Measurements from ENCODE around the gene OTX2.

Gene OTX2

DNA sequence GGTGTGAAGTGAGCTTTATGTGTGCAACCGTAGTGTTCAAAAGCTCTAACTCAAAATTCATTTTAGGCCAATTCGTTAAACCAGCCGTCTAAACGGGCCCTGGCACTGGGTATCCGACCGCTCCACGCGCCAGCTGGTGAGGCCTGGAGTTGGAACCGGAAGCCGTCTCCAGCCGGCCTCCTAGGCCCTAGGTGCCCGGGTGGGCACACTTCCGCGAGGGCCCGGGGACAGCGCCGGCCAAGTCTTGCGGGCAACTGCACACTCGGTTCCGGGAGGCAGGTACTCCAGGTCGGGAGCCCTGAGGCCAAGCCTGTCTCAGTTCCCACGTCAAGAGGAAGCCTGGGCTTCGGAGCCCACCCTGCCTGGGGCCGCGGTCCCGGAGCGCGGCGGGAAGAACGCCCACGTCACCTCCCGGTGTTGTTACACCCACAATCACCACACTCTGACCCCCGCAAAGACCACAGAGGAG lies 16.2 kb downstream of the OTX2 start:
- Histone ChIP-seq H3K9me3 (ENCODE audit: control insufficient read depth in 2 of 2, low read length in 2 of 2) (peaks cover 0 to 3% of the 10 kb centered on the region in 2 donors), H3K27me3 (ENCODE audit: control insufficient read depth in 1 of 2, insufficient read depth in 2 of 2, low read length in 2 of 2) (peaks cover 47 to 60% of the 10 kb centered on the region in 2 donors), H3K4me3 (ENCODE audit: low read length in 2 of 2) (no peak overlapping the region), H3K27ac (ENCODE audit: low read length) (no peak overlapping the region), H3K4me1 (ENCODE audit: control insufficient read depth, insufficient read depth, low read length) (peaks cover 11% of the 10 kb centered on the region), H3K36me3 (ENCODE audit: control insufficient read depth in 2 of 2, insufficient read depth in 2 of 2, low read length in 2 of 2) (no peaks in the 10 kb centered on the region), H3K9ac (ENCODE audit: low read length in 2 of 2) (no peak overlapping the region)

DNA sequence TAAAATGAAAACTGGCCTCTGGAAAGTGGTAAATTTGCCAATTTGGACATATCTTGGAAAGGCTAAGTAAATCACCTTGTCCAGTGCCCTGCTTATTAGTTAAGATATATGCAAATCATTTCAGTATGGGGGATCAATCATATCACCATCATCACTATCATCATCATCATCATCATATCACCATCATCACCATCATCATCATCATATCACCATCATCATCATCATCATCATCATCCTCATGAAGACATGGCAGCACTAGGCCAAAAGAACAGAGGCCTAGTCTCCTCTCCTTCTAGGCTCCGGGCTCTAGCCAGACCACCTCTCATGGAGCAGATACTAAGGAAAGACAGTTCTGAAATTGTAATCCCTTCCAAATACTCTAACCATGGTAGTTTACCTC lies 20.3 kb downstream of the OTX2 start:
- no peak overlapping the region for H3K9ac ChIP-seq (ENCODE audit: low read length in 2 of 2)
- peaks cover 11 to 19% of the 10 kb centered on the region in 2 donors for H3K27me3 ChIP-seq (ENCODE audit: control insufficient read depth in 1 of 2, insufficient read depth in 2 of 2, low read length in 2 of 2)
- H3K4me3 ChIP-seq (ENCODE audit: low read length in 2 of 2) = no peak overlapping the region
- no peaks in the 10 kb centered on the region for H3K36me3 ChIP-seq (ENCODE audit: control insufficient read depth in 2 of 2, insufficient read depth in 2 of 2, low read length in 2 of 2)
- H3K9me3 ChIP-seq (ENCODE audit: control insufficient read depth in 2 of 2, low read length in 2 of 2) = no peaks in the 10 kb centered on the region
- H3K4me1 ChIP-seq (ENCODE audit: control insufficient read depth, insufficient read depth, low read length) = no peaks in the 10 kb centered on the region
- no peak overlapping the region for H3K27ac ChIP-seq (ENCODE audit: low read length)

DNA sequence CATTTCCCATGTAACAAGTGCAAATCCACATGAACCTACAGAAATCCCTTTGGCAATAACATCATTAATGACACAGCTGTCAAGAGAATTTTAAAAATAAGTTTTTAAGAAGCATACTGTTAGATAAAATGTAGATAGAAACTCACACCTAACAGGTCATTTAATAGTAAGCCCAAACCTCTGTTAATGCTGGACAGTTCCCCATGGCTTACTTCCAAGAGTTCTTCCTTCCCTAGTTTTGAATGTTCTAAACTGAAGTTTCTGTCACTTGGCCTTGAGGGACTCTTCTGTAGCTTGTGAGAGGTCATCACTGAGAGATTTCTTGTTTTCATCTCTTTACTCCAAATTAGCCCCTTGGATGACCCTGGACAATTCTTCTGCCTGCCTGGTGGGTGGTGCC lies 22.7 kb downstream of the OTX2 start:
- no peak overlapping the region for H3K27ac ChIP-seq (ENCODE audit: low read length)
- H3K4me3 ChIP-seq (ENCODE audit: low read length in 2 of 2) = no peak overlapping the region
- H3K27me3 ChIP-seq (ENCODE audit: control insufficient read depth in 1 of 2, insufficient read depth in 2 of 2, low read length in 2 of 2) = peaks cover 0 to 3% of the 10 kb centered on the region in 2 donors
- no peaks in the 10 kb centered on the region for H3K4me1 ChIP-seq (ENCODE audit: control insufficient read depth, insufficient read depth, low read length)
- H3K36me3 ChIP-seq (ENCODE audit: control insufficient read depth in 2 of 2, insufficient read depth in 2 of 2, low read length in 2 of 2) = no peaks in the 10 kb centered on the region
- H3K9me3 ChIP-seq (ENCODE audit: control insufficient read depth in 2 of 2, low read length in 2 of 2) = no peaks in the 10 kb centered on the region
- H3K9ac ChIP-seq (ENCODE audit: low read length in 2 of 2) = no peak overlapping the region

DNA sequence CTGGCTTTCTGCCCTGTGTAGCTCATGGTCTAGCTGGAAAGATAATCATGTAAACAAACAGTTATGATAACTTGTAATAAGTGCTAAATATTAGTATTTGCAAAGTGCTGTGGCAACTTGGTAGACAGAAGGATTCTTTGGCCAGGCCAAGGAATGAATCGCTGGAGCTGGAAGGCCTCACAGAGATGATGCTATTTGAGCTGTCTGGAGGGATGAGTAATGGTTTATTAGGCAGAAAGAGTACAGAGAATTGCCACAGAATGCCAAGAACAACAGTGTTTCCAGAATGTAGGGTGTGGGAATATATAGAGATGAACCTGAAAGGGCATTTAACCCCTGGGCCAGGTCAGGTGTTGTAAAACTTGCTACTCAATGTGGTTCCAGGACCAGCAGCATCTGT lies 27.6 kb downstream of the OTX2 start:
- H3K9ac ChIP-seq (ENCODE audit: low read length in 2 of 2) = no peak overlapping the region
- peaks cover 0 to 3% of the 10 kb centered on the region in 2 donors for H3K27me3 ChIP-seq (ENCODE audit: control insufficient read depth in 1 of 2, insufficient read depth in 2 of 2, low read length in 2 of 2)
- no peak overlapping the region for H3K4me3 ChIP-seq (ENCODE audit: low read length in 2 of 2)
- H3K27ac ChIP-seq (ENCODE audit: low read length) = no peak overlapping the region
- no peaks in the 10 kb centered on the region for H3K9me3 ChIP-seq (ENCODE audit: control insufficient read depth in 2 of 2, low read length in 2 of 2)
- no peaks in the 10 kb centered on the region for H3K36me3 ChIP-seq (ENCODE audit: control insufficient read depth in 2 of 2, insufficient read depth in 2 of 2, low read length in 2 of 2)
- no peaks in the 10 kb centered on the region for H3K4me1 ChIP-seq (ENCODE audit: control insufficient read depth, insufficient read depth, low read length)

DNA sequence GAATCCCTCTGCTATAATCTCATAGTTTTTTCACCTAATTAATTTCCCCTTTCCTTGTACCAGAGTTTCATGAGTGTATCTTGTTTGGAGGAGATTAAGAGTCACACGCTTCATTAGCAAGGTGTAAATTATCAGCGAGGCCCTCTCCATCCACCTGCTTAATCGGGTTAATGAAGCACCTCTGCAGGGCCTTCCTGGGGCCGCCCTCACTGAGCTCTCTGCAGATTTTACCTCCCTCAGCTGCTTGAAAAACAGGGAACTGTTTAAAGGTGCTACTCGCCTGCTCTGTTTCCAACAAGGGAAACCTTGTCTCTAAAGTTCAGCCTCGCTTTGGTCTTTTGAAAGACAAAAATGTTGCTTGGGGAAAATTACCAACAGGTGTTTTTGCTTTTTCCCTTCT lies 35.8 kb downstream of the OTX2 start:
- Histone ChIP-seq H3K4me1 (ENCODE audit: control insufficient read depth, insufficient read depth, low read length) (peaks cover 2% of the 10 kb centered on the region), H3K9ac (ENCODE audit: low read length in 2 of 2) (no peak overlapping the region), H3K36me3 (ENCODE audit: control insufficient read depth in 2 of 2, insufficient read depth in 2 of 2, low read length in 2 of 2) (no peaks in the 10 kb centered on the region)

DNA sequence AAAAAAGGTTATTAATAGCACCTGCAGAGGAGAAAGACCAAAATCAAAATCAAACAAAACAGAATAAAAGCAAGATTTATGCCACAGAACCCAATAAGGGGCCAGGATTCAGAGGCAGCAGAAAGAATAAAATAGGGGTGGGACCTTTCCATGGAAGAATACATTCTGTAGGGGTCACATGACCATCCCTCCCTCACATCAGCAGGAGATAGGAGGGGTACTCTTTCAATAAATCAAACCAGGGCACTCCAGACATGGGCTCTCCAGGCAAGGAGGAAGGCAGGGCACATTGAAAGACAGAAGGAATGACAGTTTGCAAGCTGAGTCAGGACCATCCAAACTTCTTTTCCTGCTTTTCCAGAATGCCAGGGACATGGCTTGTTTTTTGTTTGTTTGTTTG lies 39.8 kb downstream of the OTX2 start:
- Histone ChIP-seq H3K9ac (ENCODE audit: low read length in 2 of 2) (no peak overlapping the region), H3K36me3 (ENCODE audit: control insufficient read depth in 2 of 2, insufficient read depth in 2 of 2, low read length in 2 of 2) (no peaks in the 10 kb centered on the region), H3K27ac (ENCODE audit: low read length) (no peak overlapping the region), H3K9me3 (ENCODE audit: control insufficient read depth in 2 of 2, low read length in 2 of 2) (peaks cover 0 to 3% of the 10 kb centered on the region in 2 donors), H3K4me3 (ENCODE audit: low read length in 2 of 2) (no peak overlapping the region), H3K27me3 (ENCODE audit: control insufficient read depth in 1 of 2, insufficient read depth in 2 of 2, low read length in 2 of 2) (no peaks in the 10 kb centered on the region), H3K4me1 (ENCODE audit: control insufficient read depth, insufficient read depth, low read length) (peaks cover 2% of the 10 kb centered on the region)

More for the DNA sequence above, 35.8 kb downstream of the OTX2 start:
- Histone ChIP-seq H3K9me3 (ENCODE audit: control insufficient read depth in 2 of 2, low read length in 2 of 2) (peaks cover 0 to 3% of the 10 kb centered on the region in 2 donors), H3K27ac (ENCODE audit: low read length) (no peak overlapping the region), H3K4me3 (ENCODE audit: low read length in 2 of 2) (no peak overlapping the region), H3K27me3 (ENCODE audit: control insufficient read depth in 1 of 2, insufficient read depth in 2 of 2, low read length in 2 of 2) (no peaks in the 10 kb centered on the region)

DNA sequence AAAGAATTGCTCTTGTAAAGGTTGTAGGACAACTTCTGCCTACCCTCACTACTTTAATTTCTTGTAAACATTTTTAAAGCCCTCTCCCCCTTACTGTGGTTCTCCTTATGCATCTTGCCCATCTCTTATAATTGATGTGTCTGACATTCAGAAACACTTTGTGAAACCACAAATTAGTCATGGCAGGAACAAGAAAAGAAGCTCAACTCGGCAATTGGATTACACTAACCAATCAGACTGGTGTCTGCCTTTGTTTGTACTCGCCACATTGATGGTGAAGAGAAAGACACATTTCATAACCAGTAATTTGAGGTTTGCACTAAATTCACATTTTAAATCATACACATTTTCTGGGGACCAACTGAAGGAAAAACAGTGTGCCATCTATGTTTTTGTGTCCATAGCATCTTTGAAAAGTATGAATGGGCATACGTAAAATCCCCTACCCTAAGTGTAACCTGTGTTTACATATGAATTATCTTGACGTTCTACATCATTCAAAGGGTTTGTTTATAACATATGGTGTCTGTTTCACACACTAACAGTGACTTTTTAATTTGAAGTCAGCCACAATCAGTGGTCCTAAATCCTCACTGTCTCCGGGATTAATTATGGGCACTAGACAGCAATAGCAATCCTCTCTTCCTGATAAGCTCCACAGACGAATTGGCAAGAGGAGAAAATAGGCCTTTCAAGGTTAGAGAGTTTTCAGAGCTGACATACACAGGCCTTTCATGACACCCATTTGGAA lies 49.9 kb downstream of the OTX2 start:
- Histone ChIP-seq H3K36me3 (ENCODE audit: control insufficient read depth in 2 of 2, insufficient read depth in 2 of 2, low read length in 2 of 2) (no peaks in the 10 kb centered on the region), H3K4me1 (ENCODE audit: control insufficient read depth, insufficient read depth, low read length) (no peaks in the 10 kb centered on the region), H3K9ac (ENCODE audit: low read length in 2 of 2) (no peak overlapping the region), H3K27ac (ENCODE audit: low read length) (no peak overlapping the region), H3K9me3 (ENCODE audit: control insufficient read depth in 2 of 2, low read length in 2 of 2) (no peaks in the 10 kb centered on the region), H3K4me3 (ENCODE audit: low read length in 2 of 2) (no peak overlapping the region), H3K27me3 (ENCODE audit: control insufficient read depth in 1 of 2, insufficient read depth in 2 of 2, low read length in 2 of 2) (no peaks in the 10 kb centered on the region)

DNA sequence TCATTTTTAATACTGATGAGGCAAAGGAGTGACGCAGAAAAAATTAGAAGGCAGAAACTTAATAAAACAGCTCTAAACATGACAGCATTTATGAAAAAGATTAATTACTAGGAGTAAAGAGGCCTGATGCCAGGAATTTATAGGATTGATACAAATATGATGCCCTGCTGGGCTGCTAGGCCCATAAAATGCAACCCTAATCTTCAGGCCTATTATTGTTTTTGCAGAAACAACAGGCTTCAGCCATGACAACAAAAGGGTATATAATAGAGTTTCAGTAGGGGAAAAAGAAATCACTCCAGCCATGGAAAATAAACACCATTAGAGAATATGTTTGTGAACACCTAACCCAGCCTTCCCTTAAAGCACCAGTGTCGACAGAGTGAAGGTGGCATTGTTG lies 50.6 kb downstream of the OTX2 start:
- Histone ChIP-seq H3K9me3 (ENCODE audit: control insufficient read depth in 2 of 2, low read length in 2 of 2) (no peaks in the 10 kb centered on the region), H3K27ac (ENCODE audit: low read length) (no peak overlapping the region), H3K36me3 (ENCODE audit: control insufficient read depth in 2 of 2, insufficient read depth in 2 of 2, low read length in 2 of 2) (no peaks in the 10 kb centered on the region), H3K4me1 (ENCODE audit: control insufficient read depth, insufficient read depth, low read length) (no peaks in the 10 kb centered on the region), H3K27me3 (ENCODE audit: control insufficient read depth in 1 of 2, insufficient read depth in 2 of 2, low read length in 2 of 2) (no peaks in the 10 kb centered on the region), H3K9ac (ENCODE audit: low read length in 2 of 2) (no peak overlapping the region), H3K4me3 (ENCODE audit: low read length in 2 of 2) (no peak overlapping the region)

DNA sequence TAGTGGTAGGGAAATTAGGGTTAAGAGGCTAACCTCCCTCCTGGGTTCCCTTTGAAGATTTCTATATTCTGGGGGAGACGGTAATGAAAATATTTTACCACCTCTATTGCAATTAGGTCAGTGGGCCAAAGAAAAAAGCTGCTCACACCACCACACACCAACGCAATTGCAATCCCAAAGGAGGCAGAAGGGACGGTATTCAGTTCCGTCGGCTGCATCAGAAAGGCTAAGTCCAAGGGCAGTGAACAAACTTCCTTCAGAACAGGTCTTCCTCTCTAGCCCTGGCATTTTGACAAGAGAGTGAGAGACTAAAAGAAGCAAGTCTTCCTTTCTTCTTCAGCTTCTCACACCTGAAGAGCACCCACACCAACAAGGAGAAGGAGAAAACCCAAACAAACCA lies 51.2 kb downstream of the OTX2 start:
- Histone ChIP-seq H3K4me1 (ENCODE audit: control insufficient read depth, insufficient read depth, low read length) (no peaks in the 10 kb centered on the region), H3K9me3 (ENCODE audit: control insufficient read depth in 2 of 2, low read length in 2 of 2) (no peaks in the 10 kb centered on the region), H3K9ac (ENCODE audit: low read length in 2 of 2) (no peak overlapping the region), H3K4me3 (ENCODE audit: low read length in 2 of 2) (no peak overlapping the region), H3K27ac (ENCODE audit: low read length) (no peak overlapping the region), H3K27me3 (ENCODE audit: control insufficient read depth in 1 of 2, insufficient read depth in 2 of 2, low read length in 2 of 2) (no peaks in the 10 kb centered on the region), H3K36me3 (ENCODE audit: control insufficient read depth in 2 of 2, insufficient read depth in 2 of 2, low read length in 2 of 2) (no peaks in the 10 kb centered on the region)

DNA sequence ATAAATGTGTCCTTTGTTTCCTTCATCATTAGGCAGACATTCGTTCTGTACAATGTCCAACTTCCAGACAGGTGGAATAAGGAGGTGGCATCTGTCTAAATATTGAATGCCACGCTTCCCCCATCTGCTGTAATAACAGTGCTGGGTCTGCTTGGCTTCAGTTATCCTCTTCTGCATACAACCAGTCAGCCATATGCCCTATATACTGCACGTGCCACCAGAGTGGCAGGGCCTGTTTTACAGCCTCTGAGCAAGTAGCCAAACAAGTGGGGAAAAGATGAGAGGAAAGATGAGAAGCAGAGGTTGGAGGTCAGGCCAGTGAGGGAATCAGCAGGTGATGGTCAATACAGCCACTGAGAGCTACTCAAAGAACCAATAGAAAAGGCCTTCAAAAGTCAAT lies 55.4 kb downstream of the OTX2 start:
- H3K4me1 ChIP-seq (ENCODE audit: control insufficient read depth, insufficient read depth, low read length) = no peaks in the 10 kb centered on the region
- no peaks in the 10 kb centered on the region for H3K27me3 ChIP-seq (ENCODE audit: control insufficient read depth in 1 of 2, insufficient read depth in 2 of 2, low read length in 2 of 2)
- H3K27ac ChIP-seq (ENCODE audit: low read length) = no peak overlapping the region
- no peak overlapping the region for H3K4me3 ChIP-seq (ENCODE audit: low read length in 2 of 2)
- no peak overlapping the region for H3K9ac ChIP-seq (ENCODE audit: low read length in 2 of 2)
- H3K9me3 ChIP-seq (ENCODE audit: control insufficient read depth in 2 of 2, low read length in 2 of 2) = no peaks in the 10 kb centered on the region
- H3K36me3 ChIP-seq (ENCODE audit: control insufficient read depth in 2 of 2, insufficient read depth in 2 of 2, low read length in 2 of 2) = no peaks in the 10 kb centered on the region

DNA sequence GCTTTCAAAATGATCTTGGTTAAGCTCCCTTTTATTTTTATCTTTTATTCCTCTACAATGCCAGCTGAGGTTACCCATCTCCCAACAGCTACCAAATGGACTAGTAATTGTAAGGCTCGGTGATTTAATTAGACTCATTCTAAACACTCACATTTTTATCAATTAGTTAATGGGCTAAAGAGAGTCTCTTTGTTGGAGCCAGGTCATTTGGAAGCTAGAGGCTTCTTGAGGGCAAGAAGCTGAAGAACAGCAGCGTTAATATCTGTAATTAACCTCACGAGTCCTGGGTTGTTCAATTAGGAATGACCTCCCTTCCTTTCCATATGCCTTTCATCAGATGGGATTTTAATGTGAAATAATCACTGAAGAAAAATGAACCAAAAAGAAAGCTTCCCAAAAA lies 56.9 kb downstream of the OTX2 start:
- Histone ChIP-seq H3K9ac (ENCODE audit: low read length in 2 of 2) (no peak overlapping the region), H3K4me1 (ENCODE audit: control insufficient read depth, insufficient read depth, low read length) (no peaks in the 10 kb centered on the region), H3K4me3 (ENCODE audit: low read length in 2 of 2) (no peak overlapping the region), H3K27ac (ENCODE audit: low read length) (no peak overlapping the region), H3K27me3 (ENCODE audit: control insufficient read depth in 1 of 2, insufficient read depth in 2 of 2, low read length in 2 of 2) (peaks cover 0 to 2% of the 10 kb centered on the region in 2 donors), H3K36me3 (ENCODE audit: control insufficient read depth in 2 of 2, insufficient read depth in 2 of 2, low read length in 2 of 2) (no peaks in the 10 kb centered on the region), H3K9me3 (ENCODE audit: control insufficient read depth in 2 of 2, low read length in 2 of 2) (no peaks in the 10 kb centered on the region)

Measured in stomach smooth muscle (tissue), 2 donors.